HepG2 (cell line): ENCODE data around the gene C10orf143. TPM values are rescaled to one million over a fixed set of nuclear protein-coding genes. Genes with fewer than 3 reads are reported as not detected.

Experiments used
- ATAC-seq: fragments of 200-7000 bp; cut with Tn5 transposase; 3 replicates; pipeline ENCODE4 v1.9.1; 2020; ENCODE audit warnings: mild to moderate bottlenecking, moderate library complexity
- BruUV-seq: library from RNA; stranded (reverse); fragments of 400-500 nt; replicated peaks from 2 replicates; lab custom pipeline; 2021; lab: Mats Ljungman, UMichigan
- CTCF ChIA-PET: fragments of 300-600 bp; formaldehyde crosslinking; extraction: SDS; loops from one replicate; lab custom pipeline; 2021; ENCODE audit warnings: low total read pairs, inconsistent platforms, low intra/inter-chr PET ratio; lab: Yijun Ruan, JAX
- POLR2A ChIA-PET: fragments of 350-600 bp; sonication (Branson Sonifier 250); formaldehyde crosslinking; loops from one replicate; lab custom pipeline; 2020; ENCODE audit warnings: antibody characterized with exemption, inconsistent platforms; lab: Yijun Ruan, JAX
- DNase-seq: peaks from one replicate; pipeline ENCODE4 v3.0.0-alpha.2; 2015; ENCODE audit warnings: low spot score
- FAIRE-seq: peaks from 3 replicates; lab custom pipeline; 2011; peaks lifted over from hg19 to GRCh38; lab: Jason Lieb, UNC
- H2AFZ ChIP-seq: one replicate; pipeline ENCODE4 v1.6.1; 2011; ENCODE audit warnings: low read length, inconsistent platforms
- H3K27ac ChIP-seq: fragments of 300-600 bp; 3 replicates; pipeline ENCODE4 v1.8.0; 2011; ENCODE audit warnings: mixed run types, mild to moderate bottlenecking, mixed read lengths, low read length, inconsistent platforms; ENCODE audit not compliant: insufficient read depth; ENCODE audit errors: extremely low read length
- H3K27me3 ChIP-seq, 2 experiments: fragments of 200-600 bp in 1 of 2; 2 replicates in 1 of 2; 3 replicates in 1 of 2; pipeline versions ENCODE4 v1.6.0 to v1.8.0; 2011; ENCODE audit warnings: low read length in 2 of 2, mild to moderate bottlenecking in 2 of 2, moderate library complexity in 2 of 2, inconsistent platforms in 1 of 2; ENCODE audit not compliant: insufficient read depth in 2 of 2, control insufficient read depth in 1 of 2
- H3K36me3 ChIP-seq, 2 experiments: fragments of 200-600 bp in 1 of 2; replicated peaks in 1 of 2; 2 replicates in 1 of 2; 3 replicates in 1 of 2; pipeline versions ENCODE4 v1.5.1 to v1.8.0; 2011; ENCODE audit warnings: low read length in 2 of 2, inconsistent platforms in 1 of 2; ENCODE audit not compliant: insufficient read depth in 2 of 2, control insufficient read depth in 1 of 2
- H3K4me1 ChIP-seq: 2 replicates; pipeline ENCODE4 v1.5.1; 2012; ENCODE audit warnings: low read length, inconsistent platforms; ENCODE audit not compliant: insufficient read depth
- H3K4me2 ChIP-seq: 2 replicates; pipeline ENCODE4 v1.6.0; 2011; ENCODE audit warnings: low read depth, low read length, inconsistent platforms
- H3K4me3 ChIP-seq, 3 experiments: fragments of 200-600 bp in 1 of 3; sonication (generic), shearing (Covaris generic) in 1 of 3; replicated peaks in 1 of 3; 2 replicates each; pipeline ENCODE4 v1.5.1; 2011 to 2016; ENCODE audit warnings: low read length in 3 of 3, inconsistent platforms in 2 of 3, low read depth in 2 of 3, mild to moderate bottlenecking in 2 of 3, control low read depth in 1 of 3, mixed read lengths in 1 of 3; ENCODE audit not compliant: insufficient read depth in 1 of 3
- H3K79me2 ChIP-seq: one replicate; pipeline ENCODE4 v1.6.1; 2011; ENCODE audit warnings: low read length, inconsistent platforms; ENCODE audit not compliant: insufficient read depth
- H3K9ac ChIP-seq: 2 replicates; pipeline ENCODE4 v1.6.0; 2011; ENCODE audit warnings: mild to moderate bottlenecking, low read depth, low read length, inconsistent platforms; ENCODE audit not compliant: insufficient read depth
- H3K9me3 ChIP-seq: 2 replicates; pipeline ENCODE4 v1.5.1; 2012; ENCODE audit warnings: mild to moderate bottlenecking, low read length
- H4K20me1 ChIP-seq: 2 replicates; pipeline ENCODE4 v1.6.0; 2011; ENCODE audit warnings: inconsistent platforms, mild to moderate bottlenecking, low read length, moderate library complexity; ENCODE audit not compliant: insufficient read depth
- CENPT ChIP-seq: sonication (generic); formaldehyde crosslinking; IDR thresholded peaks from 2 replicates; pipeline ENCODE4 v1.8.0; 2022; ENCODE audit warnings: low read depth, mild to moderate bottlenecking, moderate library complexity, missing genetic modification reagents
- FOXA1 ChIP-seq, 2 experiments: fragments of 450-650 bp in 1 of 2; sonication (generic) in 1 of 2; formaldehyde crosslinking in 1 of 2; IDR thresholded peaks; 2 replicates each; pipeline versions ENCODE4 v1.4.0 to v1.6.1; 2016 to 2020; ENCODE audit warnings: missing genetic modification reagents in 1 of 2
- GPN1 ChIP-seq: sonication (generic); formaldehyde crosslinking; IDR thresholded peaks from 2 replicates; pipeline ENCODE4 v1.5.1; 2020; ENCODE audit warnings: missing genetic modification reagents, borderline replicate concordance
- MEIS2 ChIP-seq: sonication (generic); formaldehyde crosslinking; IDR thresholded peaks from 2 replicates; pipeline ENCODE4 v1.9.0; 2021; ENCODE audit warnings: mild to moderate bottlenecking, missing genetic modification reagents
- MTERF4 ChIP-seq: sonication (generic); formaldehyde crosslinking; IDR thresholded peaks from 2 replicates; pipeline ENCODE4 v1.8.0; 2023; ENCODE audit warnings: mild to moderate bottlenecking, missing genetic modification reagents
- PHF5A ChIP-seq: IDR thresholded peaks from one replicate; pipeline ENCODE4 v1.6.1; 2018; ENCODE audit warnings: low read depth, missing genetic modification reagents; ENCODE audit not compliant: unreplicated experiment
- SMYD3 ChIP-seq: sonication (generic); formaldehyde crosslinking; IDR thresholded peaks from 2 replicates; pipeline ENCODE4 v1.8.1; 2023; ENCODE audit warnings: mild to moderate bottlenecking, missing genetic modification reagents
- TBL1XR1 ChIP-seq: fragments of 150-350 bp; IDR thresholded peaks from 2 replicates; pipeline ENCODE4 v1.6.1; 2014; ENCODE audit warnings: borderline replicate concordance, low read length; ENCODE audit not compliant: partially characterized antibody
- ZFP36L2 ChIP-seq: sonication (generic); formaldehyde crosslinking; IDR thresholded peaks from 2 replicates; pipeline ENCODE4 v1.4.0; 2020; ENCODE audit warnings: missing genetic modification reagents
- ZNF101 ChIP-seq: sonication (generic); formaldehyde crosslinking; IDR thresholded peaks from 2 replicates; pipeline ENCODE4 v1.4.0; 2020; ENCODE audit warnings: mild to moderate bottlenecking, low read depth, missing genetic modification reagents, borderline replicate concordance
- ZNF136 ChIP-seq: sonication (generic); formaldehyde crosslinking; IDR thresholded peaks from 2 replicates; pipeline ENCODE4 v1.8.1; 2022; ENCODE audit warnings: low read depth, mild to moderate bottlenecking, moderate library complexity, missing genetic modification reagents
- ZNF234 ChIP-seq: sonication (generic); formaldehyde crosslinking; conservative IDR thresholded peaks from 2 replicates; pipeline ENCODE4 v1.5.1; 2020; ENCODE audit warnings: mild to moderate bottlenecking, missing genetic modification reagents
- ZNF724P ChIP-seq: sonication (generic); formaldehyde crosslinking; IDR thresholded peaks from 2 replicates; pipeline ENCODE4 v1.8.0; 2022; ENCODE audit warnings: missing genetic modification reagents, borderline replicate concordance
- ZNF768 ChIP-seq: sonication (generic); formaldehyde crosslinking; IDR thresholded peaks from 2 replicates; pipeline ENCODE4 v1.4.0; 2020; ENCODE audit warnings: missing genetic modification reagents
- WGBS: methylation state at CpG from one replicate; pipeline ENCODE4 v1.1.6; 2017; ENCODE audit warnings: low lambda C conversion rate; 5-methylcytosine and 5-hydroxymethylcytosine counted together
- in situ Hi-C: cut with HindIII; loops from 2 replicates; pipeline ENCODE4 v1.10.0; 2017; ENCODE audit warnings: low pct_unique_long_range_greater_than_20kb; ENCODE audit not compliant: extremely low pct_ligation_motif_present
- intact Hi-C: fragments of 100-400 bp; cut with micrococcal nuclease; formaldehyde crosslinking; loops from one replicate; pipeline ENCODE4 v1.10.0; 2022; ENCODE audit not compliant: unreplicated experiment
- polyA plus RNA-seq, 8 experiments: library from polyadenylated mRNA; depleted of rRNA in 3 of 8; stranded (reverse) in 7 of 8; unstranded in 1 of 8; fragments of >200 nt; fragmentation: Illumina TruSeq in 4 of 8; extraction: Trizol in 4 of 8; gene quantifications; 2 replicates each; pipeline versions ENCODE4 v1.2.1 to v1.2.3, GENCODE V29; 2011 to 2016; ENCODE audit warnings: low read depth in 4 of 8, missing spikeins in 1 of 8, mixed read lengths in 1 of 8; ENCODE audit not compliant: insufficient read depth in 1 of 8
- total RNA-seq, 5 experiments: library from RNA; depleted of rRNA; stranded (reverse); fragments of >200 nt; fragmentation: Illumina TruSeq; extraction: Trizol; gene quantifications; 2 replicates each; pipeline ENCODE4 v1.2.3, GENCODE V29; 2016; ENCODE audit warnings: low read depth in 1 of 5

The C10orf143 gene
- total and polyA plus RNA-seq, 2 of the 13 experiments (the other 11 are each of a cell fraction or from before 2014, with no cell fraction given), result 0.21 to 0.91 TPM

- H3K9ac ChIP-seq, result no peak overlapping the region
- H3K27ac ChIP-seq, result no peak overlapping the region
- WGBS, result 4% methylated on average over 5 of the region's 5 CpGs
- in situ Hi-C loops, result no loop called here
- TF ChIP-seq FOXA1 (IDR thresholded peaks at IDR 0.05) (no peak), FOXA1 (CRISPR knock-in tag; IDR thresholded peaks at IDR 0.05) (no peak), ZNF101 (CRISPR knock-in tag) (no peak), ZNF768 (CRISPR knock-in tag) (no peak), ZNF136 (CRISPR knock-in tag) (no peak), CENPT (CRISPR knock-in tag) (no peak), PHF5A (CRISPR knock-in tag) (no peak), MEIS2 (CRISPR knock-in tag) (no peak), ZFP36L2 (CRISPR knock-in tag) (no peak), GPN1 (CRISPR knock-in tag) (no peak), TBL1XR1 (no peak), ZNF234 (CRISPR knock-in tag) (no peak), SMYD3 (CRISPR knock-in tag) (no peak), ZNF724P (CRISPR knock-in tag) (no peak), MTERF4 (CRISPR knock-in tag) (no peak)
- no peaks in the 10 kb centered on the region for H3K4me1 ChIP-seq
- H4K20me1 ChIP-seq, result no peaks in the 10 kb centered on the region
- H3K9me3 ChIP-seq, result no peaks in the 10 kb centered on the region
- BruUV-seq, result no TSS peak
- no peak overlapping the region for H2AFZ ChIP-seq
- no peak overlapping the region for H3K4me2 ChIP-seq
- DNase-seq, result no peak
- no peak for FAIRE-seq
- no peaks in the 10 kb centered on the region for H3K79me2 ChIP-seq
- no peak for ATAC-seq
- no peaks in the 10 kb centered on the region for H3K36me3 ChIP-seq
- peaks cover 15 to 78% of the 10 kb centered on the region in 2 experiments for H3K27me3 ChIP-seq
- POLR2A ChIA-PET, result no interaction called here
- CTCF ChIA-PET, result no interaction called here
- H3K4me3 ChIP-seq, result no peak overlapping the region
- intact Hi-C loops, result no loop called here
These were observed 92.4 kb downstream of the C10orf143 start for GRCh38 chr10:130018265-130018664.
